ENCODE results near the gene RAMP3.
"Not testable (repeated sequence)": the region's sequence is repeated elsewhere in the genome, so short reads cannot be mapped to it uniquely, and the experiment has no call there.

RAMP3 gene

DNA sequence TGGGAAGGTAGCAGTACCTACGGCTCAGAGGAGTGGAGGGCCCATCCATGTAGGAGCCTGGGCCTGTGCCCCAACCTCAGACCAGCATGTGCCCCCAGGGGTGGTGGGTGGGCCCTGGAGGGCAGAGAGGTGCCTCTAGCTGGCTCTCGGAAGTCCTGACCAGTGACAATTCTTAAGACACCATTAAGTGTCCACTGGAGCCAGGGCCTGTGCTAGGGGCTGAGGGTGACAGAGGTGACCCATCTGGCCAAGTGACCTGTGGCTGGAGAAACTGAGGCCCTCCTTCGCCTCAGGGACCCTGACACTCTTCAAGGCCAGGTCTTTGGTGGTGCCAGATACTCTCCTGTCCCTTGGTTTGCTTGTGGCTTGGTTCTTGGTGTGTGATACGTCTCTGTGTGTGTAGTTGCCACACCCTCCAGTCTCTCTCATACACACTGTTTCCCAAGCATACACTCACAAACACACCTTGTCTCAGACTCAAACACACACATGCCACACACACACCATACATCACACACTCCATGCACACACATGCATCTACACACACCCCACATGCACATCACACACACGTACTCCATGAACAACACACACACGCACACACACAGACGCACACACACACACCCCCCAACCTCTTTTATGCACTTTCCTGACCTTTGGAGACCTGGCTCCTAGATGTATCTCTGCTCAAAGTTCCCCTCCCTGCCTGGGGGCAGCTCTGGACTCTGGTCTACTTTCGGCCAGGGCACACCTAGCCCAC lies 897 bp upstream of the RAMP3 start:
- no peak for DNase-seq (ENCODE audit: low read depth in 2 of 2)

DNA sequence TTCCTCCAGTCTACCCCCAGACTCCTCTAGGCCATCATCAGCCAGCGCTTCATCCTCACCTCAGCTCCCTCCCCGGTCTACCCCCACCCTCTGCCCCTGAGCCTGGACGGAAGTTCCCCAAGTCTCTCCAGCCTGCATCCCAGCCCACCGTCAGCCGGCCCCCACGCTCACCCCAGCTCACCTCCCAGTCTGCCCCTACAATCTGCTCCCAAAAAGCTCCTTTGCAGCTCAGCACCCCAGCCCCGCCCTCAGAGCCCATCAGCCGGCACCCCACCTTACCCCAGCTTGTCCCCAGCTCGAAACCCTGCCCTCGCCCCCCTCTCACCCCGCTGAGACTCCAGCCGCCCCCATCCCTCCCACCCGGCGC lies 322 bp upstream of the RAMP3 start:
- DNase-seq (ENCODE audit: low read depth in 2 of 2): no peak

DNA sequence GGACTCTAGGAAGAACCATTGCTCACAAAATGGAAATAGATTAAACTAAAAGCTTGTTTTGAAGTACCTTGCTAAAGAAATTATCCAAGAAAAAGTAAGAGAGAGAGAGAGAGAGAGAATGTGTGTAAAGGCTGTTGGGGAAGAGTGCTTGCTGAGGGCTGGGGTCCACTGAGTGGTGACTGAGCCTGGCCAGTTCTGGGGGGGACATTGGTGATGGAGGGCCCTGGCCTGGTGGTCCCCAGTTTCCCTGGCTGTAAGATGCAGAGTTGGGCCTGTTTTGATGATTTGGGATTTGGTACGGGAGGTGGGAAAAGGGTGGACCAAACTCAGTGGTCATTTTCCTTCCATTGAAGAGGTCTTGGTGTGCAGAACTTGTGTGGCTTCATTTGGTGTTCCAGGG lies 880 bp downstream of the RAMP3 start:
- DNase-seq (ENCODE audit: low read depth in 2 of 2): no peak

DNA sequence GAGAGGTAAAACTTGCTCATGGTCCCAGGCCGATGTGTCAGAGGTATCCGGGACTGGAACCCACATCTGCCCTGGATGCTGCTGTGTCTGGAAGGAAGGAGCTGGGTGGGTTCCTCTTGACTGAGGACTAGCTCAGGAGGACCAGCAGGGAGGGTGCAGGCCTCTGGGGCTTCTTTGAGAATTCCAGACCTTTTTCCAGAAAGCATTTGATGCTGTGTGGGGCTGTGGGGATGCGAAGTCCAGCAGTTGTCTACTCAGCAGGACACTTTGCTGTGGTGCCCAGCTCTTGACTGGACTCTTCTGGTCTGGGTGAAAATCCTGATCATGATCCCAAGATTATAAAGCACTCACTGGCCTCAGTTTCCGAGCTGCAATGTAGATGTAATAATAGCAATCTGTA lies 1.7 kb downstream of the RAMP3 start:
- DNase-seq (ENCODE audit: low read depth in 2 of 2): no peak

DNA sequence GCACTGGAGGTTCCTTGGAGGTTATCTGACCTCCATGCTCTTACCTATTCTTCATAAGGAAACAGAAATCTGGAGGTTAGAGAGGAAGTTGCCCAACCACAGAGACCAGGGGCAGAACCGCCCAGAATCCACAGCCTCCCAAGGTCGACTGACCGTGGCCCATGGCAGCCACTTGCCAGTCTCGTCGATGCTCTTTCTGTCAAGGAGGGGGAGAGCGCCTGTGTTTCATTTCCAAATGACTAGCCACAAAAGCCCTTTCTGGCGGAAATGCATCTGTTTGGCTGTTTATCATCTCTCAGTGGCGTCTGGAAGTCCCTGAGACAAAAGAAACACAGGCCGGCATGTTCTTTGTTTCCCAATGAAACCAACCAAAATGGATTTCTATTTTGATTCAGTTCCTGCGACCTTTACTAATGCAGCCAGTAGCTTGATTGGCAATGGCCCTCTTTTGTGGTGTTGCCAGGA lies 2.9 kb downstream of the RAMP3 start:
- no peak for DNase-seq (ENCODE audit: low read depth in 2 of 2)

DNA sequence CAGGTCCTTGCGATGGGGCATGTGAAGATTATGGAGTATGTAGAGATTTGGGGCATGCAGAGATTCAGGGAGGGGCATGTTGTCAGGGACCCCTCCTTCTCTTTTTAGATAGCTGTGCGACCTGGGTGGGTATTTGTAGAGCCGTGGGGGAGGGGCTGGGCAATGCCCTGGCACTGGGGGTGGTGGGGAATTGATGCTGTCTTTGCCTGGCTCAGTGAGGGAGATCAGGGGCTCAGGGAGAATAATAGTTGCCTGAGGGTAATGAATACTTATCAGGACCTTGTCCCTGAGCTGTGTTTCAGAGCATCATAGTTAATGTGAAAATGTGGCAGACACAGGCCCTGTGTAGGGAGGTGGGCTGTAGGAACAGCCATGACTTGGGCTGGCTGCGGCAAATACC lies 3.5 kb downstream of the RAMP3 start:
- no peak for DNase-seq (ENCODE audit: low read depth in 2 of 2)

DNA sequence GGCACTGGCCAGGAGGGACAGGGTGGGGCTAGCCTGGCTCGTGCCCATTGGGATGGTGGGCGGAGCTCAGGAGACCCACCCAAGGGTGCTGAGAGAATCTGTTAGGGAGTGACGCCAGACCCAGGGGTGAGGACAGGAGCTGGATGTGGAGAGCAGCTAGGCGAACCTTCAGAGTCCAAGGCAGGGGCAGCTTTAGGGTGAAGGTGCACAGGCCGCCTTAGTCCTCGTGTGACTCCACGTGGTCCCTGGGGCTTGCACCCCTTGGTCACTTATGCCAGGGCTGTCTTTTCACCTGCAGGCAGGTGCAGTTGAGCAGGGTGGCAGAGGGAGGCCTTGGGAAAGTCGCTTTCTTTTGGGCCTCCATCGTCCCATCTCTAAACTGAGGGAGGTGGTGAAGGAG lies 4.3 kb downstream of the RAMP3 start:
- no peak for DNase-seq (ENCODE audit: low read depth in 2 of 2)

DNA sequence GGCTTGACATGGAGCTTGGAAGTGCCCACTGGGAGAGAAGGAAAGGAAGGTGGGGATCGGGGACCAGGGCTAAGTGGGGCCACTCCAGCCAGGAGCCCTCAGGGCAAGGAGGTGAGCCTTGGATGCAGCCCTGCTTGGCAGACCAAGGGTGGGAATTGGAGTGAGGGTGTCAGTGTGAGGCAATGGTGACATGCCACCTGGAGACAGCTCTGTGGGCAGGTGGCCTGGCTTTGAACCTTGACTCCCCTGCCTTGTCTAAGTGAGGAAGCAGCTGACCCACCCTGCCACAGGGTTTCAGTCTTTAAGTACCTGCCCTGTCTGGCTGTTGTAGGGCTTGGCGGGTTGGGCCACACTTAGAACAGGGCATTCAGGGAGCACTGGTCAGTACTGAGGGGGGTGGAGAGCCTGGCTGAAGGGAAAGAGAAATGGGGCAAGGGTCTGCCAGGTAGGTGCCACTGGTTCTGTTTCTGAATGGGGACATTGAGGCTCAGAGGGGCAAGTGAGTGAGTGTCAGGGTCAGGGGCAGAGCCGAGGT lies 4.8 kb downstream of the RAMP3 start:
- DNase-seq (ENCODE audit: low read depth in 2 of 2): no peak

DNA sequence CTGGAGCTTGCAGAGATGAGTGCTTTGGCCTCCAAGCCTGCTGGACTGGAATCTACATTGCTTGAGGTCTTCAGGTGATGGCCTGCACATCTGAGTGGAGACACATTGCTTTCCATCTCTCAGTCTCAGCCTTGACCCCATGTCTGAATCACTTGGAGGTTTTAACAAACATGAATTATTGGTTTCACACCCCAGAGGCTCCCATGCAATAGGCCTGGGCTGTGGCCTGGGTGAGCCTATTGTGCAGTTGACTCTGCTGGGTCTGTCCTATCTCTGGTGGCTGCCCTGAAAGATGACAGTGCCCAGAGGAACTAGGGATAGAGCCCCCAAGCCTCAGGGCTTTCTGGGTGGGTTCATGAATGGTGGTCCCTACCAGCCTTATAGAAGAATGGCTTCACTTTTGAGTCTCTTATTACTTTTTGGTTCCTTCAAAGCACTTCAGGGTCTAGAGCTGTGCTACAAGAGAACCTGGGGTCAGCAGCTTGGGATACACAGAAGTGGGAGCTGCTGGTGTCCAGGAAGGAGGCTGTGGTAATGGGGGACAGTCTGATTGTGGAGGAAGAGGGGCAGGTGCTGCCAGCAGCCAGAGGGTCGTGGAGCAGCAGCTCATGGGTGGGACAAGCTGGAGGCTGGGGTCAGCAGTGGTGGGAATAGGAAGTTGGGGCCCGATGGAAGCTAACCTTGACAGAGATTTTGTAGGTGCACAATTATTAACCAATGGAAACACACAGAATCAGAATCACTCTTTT lies 5.5 kb downstream of the RAMP3 start:
- no peak for DNase-seq (ENCODE audit: low read depth in 2 of 2)

DNA sequence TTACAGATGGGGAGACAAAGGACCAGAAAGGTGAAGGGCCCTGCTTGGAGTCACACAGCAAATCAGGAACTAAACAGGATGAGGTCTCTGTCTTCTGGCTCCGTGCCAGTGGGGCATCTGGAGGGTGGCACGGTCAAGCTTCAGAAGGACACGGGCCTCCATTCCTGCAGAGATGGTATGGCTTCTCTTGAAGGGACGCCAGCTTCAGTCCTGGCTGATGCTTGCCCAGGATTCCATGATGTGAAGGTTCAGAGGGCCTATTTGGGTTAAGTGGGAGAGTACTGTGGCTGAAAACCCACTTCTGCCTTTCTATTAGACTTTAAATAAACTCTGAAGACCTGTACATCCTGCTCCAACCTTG lies 6.1 kb downstream of the RAMP3 start:
- DNase-seq (ENCODE audit: low read depth in 2 of 2): no peak

DNA sequence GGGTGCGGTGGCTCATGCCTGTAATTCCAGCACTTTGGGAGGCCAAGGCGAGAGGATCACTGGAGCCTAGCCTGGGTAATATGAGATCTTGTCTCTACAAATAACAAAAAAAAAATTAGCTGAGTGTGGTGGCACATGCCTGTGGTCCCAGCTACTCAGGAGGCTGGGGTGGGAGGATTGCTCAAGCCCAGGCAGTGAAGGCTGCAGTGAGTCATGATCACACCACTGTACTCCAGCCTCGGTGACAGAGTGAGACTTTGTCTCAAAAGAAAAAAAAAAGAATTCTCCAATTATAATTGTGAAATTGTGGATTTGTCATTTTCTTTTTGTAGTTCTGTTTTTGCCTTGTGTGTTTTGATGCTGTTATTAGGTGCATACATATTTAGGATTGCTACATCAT lies 6.7 kb downstream of the RAMP3 start:
- DNase-seq (ENCODE audit: low read depth in 2 of 2): not testable (repeated sequence)

DNA sequence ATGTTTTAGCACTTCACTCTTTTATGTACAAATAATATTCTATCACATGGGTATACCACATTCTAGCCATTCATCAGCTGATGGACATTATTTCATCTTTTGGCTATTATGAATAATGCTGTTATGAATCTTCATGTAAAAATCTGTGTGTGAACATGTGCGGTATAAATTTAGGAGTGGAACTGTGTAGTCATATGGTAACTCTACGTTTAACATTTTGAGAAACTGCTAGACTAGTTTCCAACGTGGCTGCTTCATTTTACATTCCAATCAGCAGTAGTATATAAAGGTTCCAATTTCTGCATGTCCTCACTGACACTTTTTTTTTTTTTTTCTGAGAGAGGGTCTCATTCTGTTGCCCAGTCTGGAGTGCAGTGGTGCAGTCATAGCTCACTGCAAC lies 8.3 kb downstream of the RAMP3 start:
- no peak for DNase-seq (ENCODE audit: low read depth in 2 of 2)

DNA sequence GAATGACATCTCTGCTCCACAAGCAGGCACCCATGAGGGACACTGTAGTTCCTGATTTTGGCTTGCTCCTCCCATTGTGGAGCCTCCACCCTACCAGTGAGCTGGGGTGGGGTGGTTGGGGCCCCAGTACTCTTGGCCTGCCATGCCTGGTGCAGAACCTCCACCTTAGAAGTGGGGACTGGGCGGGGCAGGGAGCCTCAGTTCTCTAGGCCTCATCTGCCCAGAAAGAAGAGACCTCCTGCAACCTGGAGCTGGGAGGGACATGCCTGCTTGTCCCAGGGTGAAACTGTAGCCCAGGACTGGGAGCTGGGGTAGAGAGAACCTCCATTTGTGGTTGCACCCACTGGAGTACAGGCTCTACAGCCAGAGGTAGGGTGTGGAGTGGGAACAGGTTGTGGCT lies 14.4 kb downstream of the RAMP3 start:
- DNase-seq (ENCODE audit: low read depth in 2 of 2): no peak

DNA sequence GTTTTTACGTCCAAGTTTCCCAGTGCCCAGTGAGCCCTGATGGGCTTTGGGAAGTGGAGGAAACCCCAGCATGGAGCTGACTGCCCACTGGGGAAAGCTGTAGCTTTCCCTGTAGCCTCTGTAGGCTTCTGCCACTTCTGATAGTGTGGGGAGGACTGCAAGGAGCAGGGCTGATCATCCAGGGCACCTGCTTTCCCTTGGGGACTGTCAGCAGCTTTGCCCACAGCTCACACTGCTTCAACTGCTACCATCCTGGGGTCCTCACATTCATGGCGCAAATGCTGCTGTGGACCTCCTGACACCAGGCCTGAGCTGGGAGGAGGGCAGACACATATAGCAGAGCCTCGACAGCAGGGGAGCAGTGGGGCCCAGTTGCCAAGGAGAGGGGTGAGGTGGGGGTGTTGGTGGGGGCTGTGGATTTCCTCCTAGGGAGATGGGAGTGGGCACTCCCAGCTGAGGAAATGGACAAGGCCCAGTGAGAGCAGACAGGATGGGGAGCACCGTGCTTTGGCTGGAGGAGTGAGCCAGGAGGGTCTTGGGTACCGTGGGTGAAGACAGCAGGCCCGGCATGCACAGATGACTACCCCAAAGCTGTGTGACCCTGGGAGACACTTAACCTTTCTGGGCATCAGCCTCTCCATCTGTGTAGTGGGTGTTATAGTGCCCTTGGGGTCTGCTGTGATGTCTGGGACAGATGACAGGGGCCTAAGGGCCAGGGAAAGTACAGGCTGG lies 16.2 kb downstream of the RAMP3 start:
- no peak for DNase-seq (ENCODE audit: low read depth in 2 of 2)

DNA sequence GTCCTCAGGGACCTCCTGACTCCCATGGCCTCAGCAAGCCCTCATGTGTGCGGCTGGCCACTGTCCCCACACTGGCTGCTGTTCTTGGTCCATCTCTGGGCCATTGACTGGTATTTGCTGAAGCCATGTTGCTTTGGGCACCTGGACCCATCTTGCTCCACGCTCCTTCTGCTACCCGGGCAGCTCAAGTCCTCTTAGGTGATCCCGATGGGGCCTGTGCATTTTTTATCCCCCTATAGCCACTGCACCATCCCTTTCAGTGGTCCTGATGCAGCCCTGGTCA lies 16.7 kb downstream of the RAMP3 start:
- no peak for DNase-seq (ENCODE audit: low read depth in 2 of 2)

DNA sequence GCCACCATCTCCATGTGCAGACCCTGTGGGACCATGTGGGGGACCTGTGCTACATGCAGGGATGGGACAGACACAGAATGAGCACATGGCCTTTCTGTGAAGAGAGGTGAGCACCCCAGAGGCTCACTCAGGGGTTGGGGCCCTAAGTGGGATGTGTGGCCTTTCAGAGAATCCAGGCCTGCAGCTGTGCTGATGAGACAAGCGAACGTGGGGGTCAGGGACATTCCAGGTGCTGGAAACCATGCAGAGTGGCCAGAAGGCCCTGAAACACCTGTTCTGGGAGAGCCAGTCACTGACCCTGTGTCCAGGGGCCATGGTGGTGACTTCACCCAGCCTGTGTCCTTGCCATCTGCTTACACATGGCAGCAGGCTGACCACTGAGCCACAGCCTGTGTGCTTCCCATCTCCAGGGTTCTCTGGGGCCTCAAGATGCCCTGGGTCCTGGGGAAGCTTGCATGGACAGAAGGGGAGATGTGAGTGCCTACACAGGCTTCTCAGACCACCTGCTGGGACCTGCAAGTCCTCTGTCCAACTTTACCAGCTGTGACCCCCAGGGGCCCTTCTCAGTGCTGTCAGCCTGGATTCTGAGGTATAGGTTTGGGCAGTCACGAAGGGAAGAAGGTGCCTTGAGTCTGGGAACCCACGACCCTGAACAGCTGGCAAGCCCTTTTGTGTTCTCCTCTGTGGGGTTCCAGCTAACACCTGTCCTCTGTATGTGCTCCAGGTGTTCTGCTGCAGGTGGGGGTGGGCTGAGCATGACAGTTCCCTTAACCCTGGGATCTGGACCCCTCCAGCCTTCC lies 17.6 kb downstream of the RAMP3 start:
- no peak for DNase-seq (ENCODE audit: low read depth in 2 of 2)

DNA sequence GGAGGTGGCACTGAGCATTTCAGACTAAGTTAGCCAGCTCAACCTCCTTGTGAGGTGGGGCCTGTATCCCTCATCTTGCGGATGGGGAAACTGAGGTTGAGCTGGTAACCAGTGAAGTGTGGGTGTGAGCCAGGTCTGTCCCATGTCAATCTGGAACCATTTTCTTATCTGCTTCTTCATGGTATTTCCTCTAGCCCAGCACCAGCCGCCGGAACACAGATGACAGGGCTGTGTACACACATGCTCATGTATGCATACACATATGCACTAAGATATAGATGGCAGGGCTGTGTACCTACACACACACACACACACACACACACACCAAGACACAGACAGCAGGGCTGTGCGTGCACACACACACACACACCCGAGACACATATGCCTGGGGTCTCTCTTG lies 18.5 kb downstream of the RAMP3 start:
- DNase-seq (ENCODE audit: low read depth in 2 of 2): no peak

DNA sequence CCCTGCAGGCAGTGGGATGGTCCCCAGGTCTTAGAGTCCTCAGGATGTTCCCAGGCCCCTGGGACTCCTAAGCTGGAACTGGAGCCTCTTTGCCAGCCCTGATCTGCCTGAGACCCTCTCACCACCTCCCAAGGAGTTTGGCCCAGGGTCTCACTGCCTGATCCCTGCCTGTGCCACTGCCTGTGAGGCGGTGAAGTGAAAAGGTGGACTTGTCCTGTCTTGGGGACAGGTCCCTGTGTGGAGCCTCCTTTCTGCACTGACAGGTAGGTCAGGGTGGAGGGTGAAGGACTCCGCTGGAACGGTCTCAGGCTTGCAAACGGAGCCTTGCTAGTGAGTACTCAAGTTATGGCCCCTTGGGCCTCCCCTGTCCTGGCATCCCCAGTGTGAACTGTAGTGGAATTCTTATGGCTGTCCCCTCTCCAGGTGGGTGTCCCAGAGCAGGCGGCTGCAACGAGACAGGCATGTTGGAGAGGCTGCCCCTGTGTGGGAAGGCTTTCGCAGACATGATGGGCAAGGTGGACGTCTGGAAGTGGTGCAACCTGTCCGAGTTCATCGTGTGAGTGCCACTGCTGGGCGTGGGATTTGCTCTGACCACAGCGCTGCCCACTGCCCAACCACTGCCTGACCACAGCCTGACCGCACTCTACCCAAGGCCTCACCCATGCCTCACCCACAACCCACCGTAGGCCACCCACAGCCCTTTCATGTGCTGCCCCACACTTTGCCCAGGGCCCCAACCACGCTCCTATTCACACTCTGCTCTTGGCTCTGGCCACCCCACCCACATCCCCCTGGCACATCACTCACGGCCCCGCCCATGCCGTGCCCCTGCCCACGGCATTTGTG lies 19.5 kb downstream of the RAMP3 start:
- DNase-seq (ENCODE audit: low read depth in 2 of 2): no peak

DNA sequence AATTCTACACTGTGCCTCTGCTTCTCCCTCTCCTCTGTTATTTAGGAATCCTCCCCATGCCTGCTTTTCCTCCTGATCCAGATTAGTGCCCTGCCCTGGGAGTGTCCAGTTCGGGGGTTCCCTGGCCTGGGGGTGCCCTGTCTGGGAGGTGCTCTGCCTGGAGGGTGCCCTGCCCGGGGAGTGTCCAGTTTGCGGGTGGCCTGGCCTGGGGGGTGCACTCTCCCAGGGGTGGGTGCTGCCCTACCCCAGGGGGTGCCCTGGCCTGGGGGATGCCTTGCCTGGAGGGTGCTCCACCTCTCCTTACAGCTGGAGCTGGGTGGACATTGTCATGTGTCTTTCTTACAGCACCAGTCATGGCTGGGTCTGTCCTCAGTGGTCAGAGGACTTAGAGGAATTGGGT lies 20.2 kb downstream of the RAMP3 start:
- no peak for DNase-seq (ENCODE audit: low read depth in 2 of 2)

DNA sequence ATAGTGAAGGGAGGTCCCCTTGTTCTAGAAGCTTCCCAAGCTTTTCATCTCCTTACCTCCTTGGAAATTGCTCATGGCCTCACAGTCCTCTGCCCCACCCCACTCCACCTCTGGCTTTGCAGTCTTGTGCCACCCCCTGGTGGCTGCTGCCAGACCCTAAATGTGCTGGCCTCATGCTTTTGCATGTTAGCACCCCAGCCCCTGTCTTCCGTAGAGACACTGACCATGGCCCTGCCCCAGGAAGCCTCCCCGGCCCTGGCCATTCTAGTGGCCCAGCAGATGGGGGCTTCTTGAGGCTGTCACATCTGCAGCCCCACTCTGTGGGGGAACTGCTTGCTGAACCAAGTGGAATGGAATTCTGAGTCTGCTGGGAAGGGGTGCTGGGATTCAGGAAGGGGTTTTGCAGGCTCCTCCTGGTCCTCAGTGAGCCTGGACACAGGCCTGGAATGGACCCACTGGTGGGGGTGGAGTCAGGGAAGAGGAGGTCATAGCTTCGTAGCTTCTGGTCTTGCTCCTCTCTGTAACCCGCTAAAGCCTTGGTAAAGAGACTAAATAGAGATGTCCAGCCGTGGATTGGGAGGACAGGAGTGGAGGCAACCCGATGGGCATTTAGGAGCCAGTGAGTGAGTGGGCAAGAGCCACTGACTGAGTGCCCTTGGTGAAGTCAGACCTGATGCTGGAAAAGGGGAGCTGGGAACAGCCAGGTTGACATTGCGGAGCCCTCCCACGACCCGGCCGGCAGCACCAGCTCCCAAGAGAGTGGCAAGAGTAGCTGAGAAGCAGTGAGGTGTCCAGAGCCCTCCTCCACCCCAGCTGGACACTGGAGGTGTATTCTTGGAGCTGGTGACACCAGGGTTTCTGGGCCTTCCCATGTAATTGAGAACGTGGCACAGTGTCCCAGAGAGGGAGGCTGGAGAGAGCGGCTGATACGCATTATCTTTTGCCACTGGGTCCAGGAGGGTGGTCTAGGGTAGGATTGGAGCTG lies 20.9 kb downstream of the RAMP3 start:
- DNase-seq (ENCODE audit: low read depth in 2 of 2): no peak

All from stimulated activated CD4-positive, alpha-beta T cell treated with anti-CD3 and anti-CD28 coated beads, Interleukin-4, amount 100 ng/mL, for 48 hours (primary cell).